ENCODE data around the gene ECI2. TPM values are rescaled to one million over a fixed set of nuclear protein-coding genes. Genes with fewer than 3 reads are reported as not detected.
"Not testable (repeated sequence)": the region's sequence is repeated elsewhere in the genome, so short reads cannot be mapped to it uniquely, and the experiment has no call there.

The ECI2 gene
- total RNA-seq, 1 donor from 2014 or later = 20.1 TPM

GRCh38 chr6:4105980-4106536, 29.3 kb downstream of the ECI2 start:
- intact Hi-C loops (cut with micrococcal nuclease) = no loop called here
- H3K4me3 Mint-ChIP-seq = no peak overlapping the region
- H3K4me1 Mint-ChIP-seq = no peaks in the 10 kb centered on the region
- DNase-seq = no peak
- no peaks in the 10 kb centered on the region for H3K36me3 Mint-ChIP-seq (ENCODE audit: low read depth)
- no peaks in the 10 kb centered on the region for H3K9me3 Mint-ChIP-seq
- peaks cover 37% of the 10 kb centered on the region for H3K27me3 Mint-ChIP-seq
- H3K27ac Mint-ChIP-seq = no peak overlapping the region

- Mint-ChIP-seq H3K27ac (no peak overlapping the region), H3K27me3 (peaks cover 24% of the 10 kb centered on the region), H3K4me1 (no peaks in the 10 kb centered on the region), H3K9me3 (no peaks in the 10 kb centered on the region), H3K4me3 (no peak overlapping the region), H3K36me3 (ENCODE audit: low read depth) (no peaks in the 10 kb centered on the region)
- no peak for DNase-seq
- intact Hi-C loops (cut with micrococcal nuclease) = no loop called here
These were observed 31.4 kb downstream of the ECI2 start for GRCh38 chr6:4103929-4104328.

- intact Hi-C loops (cut with micrococcal nuclease) = no loop called here
- Mint-ChIP-seq H3K27ac (no peak overlapping the region), H3K9me3 (no peaks in the 10 kb centered on the region), H3K4me3 (no peak overlapping the region), H3K36me3 (ENCODE audit: low read depth) (no peaks in the 10 kb centered on the region), H3K4me1 (no peaks in the 10 kb centered on the region), H3K27me3 (peaks cover 17% of the 10 kb centered on the region)
- DNase-seq = no peak
These were observed 32.6 kb downstream of the ECI2 start for GRCh38 chr6:4102687-4103244.

GRCh38 chr6:4101298-4101697, 34.1 kb downstream of the ECI2 start:
- no peaks in the 10 kb centered on the region for H3K36me3 Mint-ChIP-seq (ENCODE audit: low read depth)
- no peak overlapping the region for H3K4me3 Mint-ChIP-seq
- no peaks in the 10 kb centered on the region for H3K4me1 Mint-ChIP-seq
- intact Hi-C loops (cut with micrococcal nuclease) = no loop called here
- no peak for DNase-seq
- H3K9me3 Mint-ChIP-seq = no peaks in the 10 kb centered on the region
- no peak overlapping the region for H3K27ac Mint-ChIP-seq
- peaks cover 10% of the 10 kb centered on the region for H3K27me3 Mint-ChIP-seq

GRCh38 chr6:4100655-4101054, 34.7 kb downstream of the ECI2 start:
- H3K4me1 Mint-ChIP-seq = no peaks in the 10 kb centered on the region
- H3K27ac Mint-ChIP-seq = no peak overlapping the region
- DNase-seq = no peak
- H3K4me3 Mint-ChIP-seq = no peak overlapping the region
- intact Hi-C loops (cut with micrococcal nuclease) = no loop called here
- no peaks in the 10 kb centered on the region for H3K9me3 Mint-ChIP-seq
- no peaks in the 10 kb centered on the region for H3K36me3 Mint-ChIP-seq (ENCODE audit: low read depth)
- peaks cover 4% of the 10 kb centered on the region for H3K27me3 Mint-ChIP-seq

- no peak for DNase-seq
- Mint-ChIP-seq H3K4me1 (no peaks in the 10 kb centered on the region), H3K36me3 (ENCODE audit: low read depth) (no peaks in the 10 kb centered on the region), H3K27me3 (peaks cover 3% of the 10 kb centered on the region), H3K27ac (no peak overlapping the region), H3K4me3 (no peak overlapping the region), H3K9me3 (no peaks in the 10 kb centered on the region)
- intact Hi-C loops (cut with micrococcal nuclease) = no loop called here
These were observed 42.1 kb downstream of the ECI2 start for GRCh38 chr6:4093288-4093687.

- no peak overlapping the region for H3K4me3 Mint-ChIP-seq
- DNase-seq = no peak
These were observed 43.4 kb downstream of the ECI2 start for GRCh38 chr6:4091941-4092340.

GRCh38 chr6:4090043-4090442, 45.3 kb downstream of the ECI2 start:
- H3K4me3 Mint-ChIP-seq; H3K36me3 Mint-ChIP-seq (ENCODE audit: low read depth); H3K9me3 Mint-ChIP-seq; intact Hi-C loops (cut with micrococcal nuclease); H3K27me3 Mint-ChIP-seq; H3K27ac Mint-ChIP-seq; H3K4me1 Mint-ChIP-seq; DNase-seq: not testable (repeated sequence)

More at GRCh38 chr6:4091941-4092340, 43.4 kb downstream of the ECI2 start:
- Mint-ChIP-seq H3K36me3 (ENCODE audit: low read depth) (no peaks in the 10 kb centered on the region), H3K9me3 (no peaks in the 10 kb centered on the region), H3K27ac (no peak overlapping the region), H3K4me1 (no peaks in the 10 kb centered on the region), H3K27me3 (peaks cover 3% of the 10 kb centered on the region)
- intact Hi-C loops (cut with micrococcal nuclease) = no loop called here

- H3K9me3 Mint-ChIP-seq = no peaks in the 10 kb centered on the region
- H3K27ac Mint-ChIP-seq = no peak overlapping the region
- no peaks in the 10 kb centered on the region for H3K36me3 Mint-ChIP-seq (ENCODE audit: low read depth)
- intact Hi-C loops (cut with micrococcal nuclease) = no loop called here
- no peaks in the 10 kb centered on the region for H3K4me1 Mint-ChIP-seq
- H3K4me3 Mint-ChIP-seq = no peak overlapping the region
- H3K27me3 Mint-ChIP-seq = peaks cover 3% of the 10 kb centered on the region
- no peak for DNase-seq
These were observed 46.7 kb downstream of the ECI2 start for GRCh38 chr6:4088704-4089103.

- Mint-ChIP-seq H3K27ac (no peak overlapping the region), H3K27me3 (peaks cover 4% of the 10 kb centered on the region), H3K4me3 (no peak overlapping the region), H3K9me3 (no peaks in the 10 kb centered on the region), H3K4me1 (no peaks in the 10 kb centered on the region), H3K36me3 (ENCODE audit: low read depth) (no peaks in the 10 kb centered on the region)
- intact Hi-C loops (cut with micrococcal nuclease) = no loop called here
- DNase-seq = no peak
These were observed 50.1 kb downstream of the ECI2 start for GRCh38 chr6:4085332-4085700.

- Mint-ChIP-seq H3K27me3 (peaks cover 8% of the 10 kb centered on the region), H3K36me3 (ENCODE audit: low read depth) (no peaks in the 10 kb centered on the region), H3K4me1 (no peaks in the 10 kb centered on the region), H3K4me3 (no peak overlapping the region), H3K27ac (no peak overlapping the region), H3K9me3 (no peaks in the 10 kb centered on the region)
- intact Hi-C loops (cut with micrococcal nuclease) = no loop called here
- no peak for DNase-seq
These were observed 50.7 kb downstream of the ECI2 start for GRCh38 chr6:4084444-4085331.

- DNase-seq = no peak
- Mint-ChIP-seq H3K4me1 (no peaks in the 10 kb centered on the region), H3K4me3 (no peak within 1 kb of the TSS), H3K9me3 (no peaks in the 10 kb centered on the region), H3K27ac (no peak within 1 kb of the TSS), H3K27me3 (peaks cover 21% of the 10 kb centered on the region), H3K36me3 (ENCODE audit: low read depth) (no peaks in the 10 kb centered on the region)
- intact Hi-C loops (cut with micrococcal nuclease) = no loop called here
These were observed 56.5 kb downstream of the ECI2 start, which contains the start of gene FAM217A for GRCh38 chr6:4078691-4079471. TSS of gene FAM217A (minus strand) at chr6:4079137. CDS start at chr6:4077414, 1,723 bp downstream.

GRCh38 chr6:4074478-4075235, 60.7 kb downstream of the ECI2 start:
- H3K27me3 Mint-ChIP-seq = peaks cover 12% of the 10 kb centered on the region
- no peak overlapping the region for H3K27ac Mint-ChIP-seq
- H3K4me1 Mint-ChIP-seq = no peaks in the 10 kb centered on the region
- H3K36me3 Mint-ChIP-seq (ENCODE audit: low read depth) = no peaks in the 10 kb centered on the region
- intact Hi-C loops (cut with micrococcal nuclease) = no loop called here
- no peak overlapping the region for H3K4me3 Mint-ChIP-seq
- no peak for DNase-seq
- H3K9me3 Mint-ChIP-seq = no peaks in the 10 kb centered on the region

Data from activated CD4-positive, alpha-beta T cell treated with anti-CD3 and anti-CD28 coated beads, Interleukin-2, amount 10 ng/mL, durations not matched to agents 24 days and 14 days (primary cell).